ENCODE results near the gene P2RY4.

DNA sequence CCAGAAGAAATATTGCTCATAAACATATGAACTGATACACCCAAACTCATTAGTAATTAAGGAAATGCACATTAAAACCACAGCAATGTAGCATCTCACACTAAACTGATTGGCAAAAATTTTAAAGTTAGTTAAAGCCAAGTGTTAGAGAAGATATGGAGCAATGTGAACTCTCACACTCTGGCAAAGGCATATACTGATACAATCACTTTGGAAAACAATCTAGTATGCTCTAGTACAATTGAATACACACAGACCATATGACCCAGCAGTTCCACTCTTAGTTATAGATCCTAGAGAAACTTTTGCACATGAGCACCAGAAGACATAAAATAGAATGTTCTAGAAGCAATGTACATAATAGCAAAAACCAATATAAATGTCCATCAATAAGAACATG lies 34.0 kb downstream of the P2RY4 start:
- TF ChIP-seq, protein P1, sequence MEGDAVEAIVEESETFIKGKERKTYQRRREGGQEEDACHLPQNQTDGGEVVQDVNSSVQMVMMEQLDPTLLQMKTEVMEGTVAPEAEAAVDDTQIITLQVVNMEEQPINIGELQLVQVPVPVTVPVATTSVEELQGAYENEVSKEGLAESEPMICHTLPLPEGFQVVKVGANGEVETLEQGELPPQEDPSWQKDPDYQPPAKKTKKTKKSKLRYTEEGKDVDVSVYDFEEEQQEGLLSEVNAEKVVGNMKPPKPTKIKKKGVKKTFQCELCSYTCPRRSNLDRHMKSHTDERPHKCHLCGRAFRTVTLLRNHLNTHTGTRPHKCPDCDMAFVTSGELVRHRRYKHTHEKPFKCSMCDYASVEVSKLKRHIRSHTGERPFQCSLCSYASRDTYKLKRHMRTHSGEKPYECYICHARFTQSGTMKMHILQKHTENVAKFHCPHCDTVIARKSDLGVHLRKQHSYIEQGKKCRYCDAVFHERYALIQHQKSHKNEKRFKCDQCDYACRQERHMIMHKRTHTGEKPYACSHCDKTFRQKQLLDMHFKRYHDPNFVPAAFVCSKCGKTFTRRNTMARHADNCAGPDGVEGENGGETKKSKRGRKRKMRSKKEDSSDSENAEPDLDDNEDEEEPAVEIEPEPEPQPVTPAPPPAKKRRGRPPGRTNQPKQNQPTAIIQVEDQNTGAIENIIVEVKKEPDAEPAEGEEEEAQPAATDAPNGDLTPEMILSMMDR (conservative IDR thresholded peaks at IDR 0.05; ENCODE audit: low read length), result no peak
- no peak for TF ChIP-seq EZH2phosphoT487 (IDR thresholded peaks at IDR 0.05; ENCODE audit: borderline replicate concordance)

All from Loucy (cell line).